H1 (cell line): ENCODE measurements around the gene BRD7.

Source experiments
- EGR1 ChIP-seq: IDR thresholded peaks from 2 replicates; pipeline ENCODE4 v1.6.1; 2011; ENCODE audit warnings: low read depth, low read length, borderline replicate concordance
- EZH2 ChIP-seq: fragments of 200-600 bp; sonication (generic); IDR thresholded peaks from 2 replicates; pipeline ENCODE4 v1.7.1; 2012; ENCODE audit warnings: low read depth, mild to moderate bottlenecking, moderate library complexity, low read length, inconsistent platforms; ENCODE audit not compliant: severe bottlenecking
- GABPA ChIP-seq: IDR thresholded peaks from 2 replicates; pipeline ENCODE4 v1.6.1; 2011; ENCODE audit warnings: mild to moderate bottlenecking, low read length, moderate library complexity, borderline replicate concordance; ENCODE audit not compliant: insufficient read depth
- KDM5A ChIP-seq: fragments of 200-600 bp; IDR thresholded peaks from 2 replicates; pipeline ENCODE4 v1.7.1; 2012; ENCODE audit warnings: mild to moderate bottlenecking, low read length, inconsistent platforms, mixed read lengths
- PHF8 ChIP-seq: fragments of 200-600 bp; sonication (generic); conservative IDR thresholded peaks from 2 replicates; pipeline ENCODE4 v1.7.1; 2012; ENCODE audit warnings: low read depth, mild to moderate bottlenecking, inconsistent platforms, low read length, moderate library complexity
- POU5F1 ChIP-seq: IDR thresholded peaks from 2 replicates; pipeline ENCODE4 v1.6.1; 2011; ENCODE audit warnings: low read depth, mild to moderate bottlenecking, low read length, moderate library complexity
- SRF ChIP-seq: IDR thresholded peaks from 2 replicates; pipeline ENCODE4 v1.6.1; 2011; ENCODE audit warnings: mild to moderate bottlenecking, low read depth, low read length, moderate library complexity
- TAF1 ChIP-seq: IDR thresholded peaks from 2 replicates; pipeline ENCODE4 v1.6.1; 2011; ENCODE audit warnings: mild to moderate bottlenecking, low read depth, low read length
- TEAD4 ChIP-seq: IDR thresholded peaks from 2 replicates; pipeline ENCODE4 v1.6.1; 2012; ENCODE audit warnings: low read depth, low read length, inconsistent platforms, mixed read lengths
- TF ChIP-seq, protein P1 (sequence below), 3 experiments: IDR thresholded peaks; 1 replicate in 2 of 3; 2 replicates in 1 of 3; pipeline versions ENCODE4 v1.5.1 to v1.6.1; 2011; ENCODE audit warnings: low read length in 3 of 3, mild to moderate bottlenecking in 3 of 3, inconsistent platforms in 2 of 3, low read depth in 1 of 3, moderate library complexity in 1 of 3; ENCODE audit not compliant: insufficient read depth in 1 of 3; ENCODE audit errors: control extremely low read depth in 1 of 3

DNA sequence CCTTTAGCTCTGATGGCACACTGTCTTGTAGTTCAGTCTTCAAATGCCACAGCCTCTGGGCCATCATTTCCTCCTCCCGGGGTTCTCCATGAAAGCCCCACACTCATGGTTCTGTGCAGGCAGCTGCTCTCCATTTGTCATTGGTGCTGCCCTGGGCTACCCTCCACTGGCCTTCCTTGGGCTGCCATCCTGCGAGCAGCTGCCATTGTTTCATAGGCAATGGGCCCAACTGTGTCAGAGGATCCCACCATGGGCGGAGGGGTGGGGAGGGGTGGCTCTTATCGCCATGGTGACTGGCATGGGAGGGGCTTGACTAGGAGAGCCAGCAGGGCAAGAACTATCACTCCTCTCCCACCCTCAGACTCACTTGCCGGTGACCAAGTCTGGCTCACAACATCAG, 38.6 kb upstream of the BRD7 start:
- TF ChIP-seq, protein P1, sequence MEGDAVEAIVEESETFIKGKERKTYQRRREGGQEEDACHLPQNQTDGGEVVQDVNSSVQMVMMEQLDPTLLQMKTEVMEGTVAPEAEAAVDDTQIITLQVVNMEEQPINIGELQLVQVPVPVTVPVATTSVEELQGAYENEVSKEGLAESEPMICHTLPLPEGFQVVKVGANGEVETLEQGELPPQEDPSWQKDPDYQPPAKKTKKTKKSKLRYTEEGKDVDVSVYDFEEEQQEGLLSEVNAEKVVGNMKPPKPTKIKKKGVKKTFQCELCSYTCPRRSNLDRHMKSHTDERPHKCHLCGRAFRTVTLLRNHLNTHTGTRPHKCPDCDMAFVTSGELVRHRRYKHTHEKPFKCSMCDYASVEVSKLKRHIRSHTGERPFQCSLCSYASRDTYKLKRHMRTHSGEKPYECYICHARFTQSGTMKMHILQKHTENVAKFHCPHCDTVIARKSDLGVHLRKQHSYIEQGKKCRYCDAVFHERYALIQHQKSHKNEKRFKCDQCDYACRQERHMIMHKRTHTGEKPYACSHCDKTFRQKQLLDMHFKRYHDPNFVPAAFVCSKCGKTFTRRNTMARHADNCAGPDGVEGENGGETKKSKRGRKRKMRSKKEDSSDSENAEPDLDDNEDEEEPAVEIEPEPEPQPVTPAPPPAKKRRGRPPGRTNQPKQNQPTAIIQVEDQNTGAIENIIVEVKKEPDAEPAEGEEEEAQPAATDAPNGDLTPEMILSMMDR (IDR thresholded peaks at IDR 0.05; ENCODE audit: control extremely low read depth in 1 of 3, insufficient read depth in 1 of 3, low read depth in 1 of 3, low read length in 3 of 3), result no peak
- TF ChIP-seq GABPA, result no peak
- TF ChIP-seq POU5F1, result no peak
- TF ChIP-seq EGR1, result no peak
- TF ChIP-seq EZH2, result no peak
- TF ChIP-seq TAF1, result no peak
- no peak for TF ChIP-seq TEAD4
- TF ChIP-seq KDM5A, result no peak
- no peak for TF ChIP-seq PHF8
- TF ChIP-seq SRF, result no peak
